DOHH2 (cell line): ENCODE measurements around the gene SNX9.

Experiments
- CTCF ChIP-seq: fragments of 200-600 bp; sonication (generic); IDR thresholded peaks from one replicate; pipeline ENCODE4 v1.5.1; 2014; ENCODE audit warnings: antibody characterized with exemption, mild to moderate bottlenecking, low read depth, low read length; ENCODE audit not compliant: poor library complexity, severe bottlenecking
- EZH2phosphoT487 ChIP-seq: fragments of 200-600 bp; sonication (generic); IDR thresholded peaks from 2 replicates; pipeline ENCODE4 v1.6.1; 2017; ENCODE audit warnings: borderline replicate concordance, mild to moderate bottlenecking, antibody characterized with exemption, low read length, moderate library complexity, mixed read lengths

GRCh38 chr6:157984128-157984527 lies 161.1 kb downstream of the SNX9 start:
- no peak for TF ChIP-seq EZH2phosphoT487
- no peak for TF ChIP-seq CTCF
